ENCODE data around the gene FAM114A1.

FAM114A1 gene

GRCh38 chr4:38867478-38868058, at the start of gene FAM114A1:
Gene FAM114A1 (plus strand): TSS chr4:38867806. CDS start chr4:38878079, 10,273 bp downstream.
- no peak for FAIRE-seq
- DNase-seq (ENCODE audit: low spot score): peak; percentile 64

DNA sequence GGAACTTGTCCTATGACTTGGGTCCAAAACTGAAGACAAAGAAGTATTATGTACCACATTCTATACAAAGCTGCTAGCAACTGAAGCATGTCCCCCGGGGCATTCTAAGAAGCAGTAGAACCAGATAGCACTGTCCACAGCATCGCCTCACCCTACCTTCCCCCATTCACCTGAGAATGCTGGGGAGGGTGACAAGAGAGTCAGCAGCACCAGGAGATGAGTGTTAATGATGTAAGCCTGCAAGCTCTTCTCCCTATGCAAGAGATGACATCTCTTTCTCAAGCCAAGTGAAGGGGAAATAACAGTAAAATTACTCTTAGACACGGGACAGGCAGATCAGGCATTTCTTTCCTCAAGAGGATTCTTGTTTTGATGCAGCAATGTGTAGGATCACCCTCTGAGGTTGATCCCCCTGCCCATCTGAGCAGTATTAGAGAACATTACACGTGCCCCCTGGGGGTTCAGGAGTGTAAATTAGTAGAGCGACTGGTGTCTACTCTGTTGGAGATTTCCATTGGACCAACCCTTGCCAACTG, 49.1 kb upstream of the FAM114A1 start:
- DNase-seq (ENCODE audit: low spot score) (peak; percentile 31), FAIRE-seq (no peak)

DNA sequence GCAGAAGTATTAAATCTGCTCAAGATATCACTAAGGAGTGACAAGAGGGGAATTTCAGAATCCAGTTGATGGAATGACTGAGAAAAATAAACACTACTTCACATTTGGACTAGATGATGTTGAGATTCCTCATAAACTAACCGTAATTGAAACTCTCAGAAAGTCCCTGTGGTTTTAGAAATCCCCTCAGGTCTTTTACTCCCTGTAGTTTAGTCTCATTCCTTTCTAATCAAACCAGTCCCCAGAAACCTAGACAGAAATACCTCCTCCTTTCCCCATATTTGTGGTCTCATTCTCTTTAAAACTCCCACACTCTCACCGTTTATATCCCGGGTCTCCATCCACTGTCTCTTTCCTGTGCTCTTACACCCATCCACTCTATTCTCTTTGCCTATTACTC, 48.0 kb upstream of the FAM114A1 start:
- peak; percentile 60 for DNase-seq (ENCODE audit: low spot score)
- FAIRE-seq: no peak

DNA sequence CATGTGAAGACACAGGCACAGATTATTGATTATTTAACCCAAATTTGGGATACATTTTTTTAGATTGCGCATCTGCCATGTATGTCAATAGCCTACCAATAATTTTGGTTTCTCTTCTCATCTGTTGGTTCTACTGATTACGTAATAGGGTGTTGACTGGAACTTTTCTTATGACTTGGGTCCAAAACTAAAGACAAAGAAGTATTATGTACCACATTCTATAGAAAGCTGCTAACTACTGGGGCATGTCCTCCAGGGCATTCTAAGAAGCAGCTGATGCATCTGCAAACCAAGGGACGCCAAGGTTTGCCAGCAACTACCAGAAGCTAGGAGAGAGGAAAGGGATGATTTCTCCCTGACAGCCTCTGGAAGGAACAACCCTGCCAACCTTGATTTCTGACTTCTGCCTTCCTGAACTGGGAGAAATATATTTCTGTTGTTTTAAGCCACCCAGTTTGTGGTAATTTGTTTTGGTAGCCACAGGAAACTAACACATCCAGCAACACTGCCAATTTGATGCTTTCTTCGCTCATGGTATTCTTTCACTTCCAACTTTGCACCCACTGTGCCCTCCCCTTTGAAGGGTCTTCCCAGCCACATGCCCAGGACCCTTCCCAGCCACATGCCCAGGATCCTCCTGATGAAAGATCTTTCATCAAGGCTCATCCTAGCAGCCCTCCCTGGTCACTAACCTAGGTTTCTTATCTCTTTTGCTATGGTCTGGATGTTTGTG, 47.1 kb upstream of the FAM114A1 start:
- FAIRE-seq: no peak

DNA sequence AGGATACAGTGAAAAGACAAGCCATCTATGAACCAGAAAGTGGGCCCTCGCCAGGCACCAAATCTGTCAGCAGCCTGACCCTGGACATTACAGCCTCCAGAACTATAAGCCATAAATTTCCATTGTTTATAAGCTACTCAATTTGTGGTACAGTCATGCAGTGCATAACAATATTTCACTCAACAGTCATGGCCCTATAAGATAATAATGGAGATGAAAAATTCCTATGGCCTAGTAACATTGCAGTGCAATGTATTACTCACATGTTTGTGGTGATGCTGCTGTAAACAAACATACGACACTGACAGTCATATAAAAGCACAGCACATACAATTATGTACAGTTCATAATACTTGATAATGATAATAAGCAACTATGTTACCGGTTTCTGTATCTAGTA, 45.9 kb upstream of the FAM114A1 start:
- no peak for DNase-seq (ENCODE audit: low spot score)
- FAIRE-seq: no peak

More for the DNA sequence above, 47.1 kb upstream of the FAM114A1 start:
- DNase-seq (ENCODE audit: low spot score): no peak

DNA sequence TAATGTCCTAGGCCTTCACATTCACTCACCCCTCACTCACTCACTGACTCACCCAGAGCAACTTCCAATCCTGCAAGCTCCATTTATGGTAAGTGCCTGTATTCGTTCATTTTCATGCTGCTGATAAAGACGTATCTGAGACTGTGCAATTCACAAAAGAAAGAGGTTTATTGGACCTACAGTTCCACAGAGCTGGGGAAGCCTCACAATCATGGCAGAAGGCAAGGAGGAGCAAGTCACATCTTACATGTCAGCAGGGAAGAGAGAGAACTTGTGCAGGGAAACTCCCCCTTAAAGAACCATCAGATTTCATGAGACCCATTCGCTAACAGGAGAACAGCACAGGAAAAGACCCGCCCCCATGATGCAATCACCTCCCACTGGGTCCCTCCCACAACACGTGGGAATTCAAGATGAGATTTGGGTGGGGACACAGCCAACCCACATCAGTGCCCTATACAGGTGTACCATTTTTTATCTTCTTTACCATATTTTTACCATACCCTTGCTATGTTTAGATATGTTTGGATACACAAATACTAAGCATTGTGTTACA, 44.8 kb upstream of the FAM114A1 start:
- no peak for FAIRE-seq
- DNase-seq (ENCODE audit: low spot score): no peak

DNA sequence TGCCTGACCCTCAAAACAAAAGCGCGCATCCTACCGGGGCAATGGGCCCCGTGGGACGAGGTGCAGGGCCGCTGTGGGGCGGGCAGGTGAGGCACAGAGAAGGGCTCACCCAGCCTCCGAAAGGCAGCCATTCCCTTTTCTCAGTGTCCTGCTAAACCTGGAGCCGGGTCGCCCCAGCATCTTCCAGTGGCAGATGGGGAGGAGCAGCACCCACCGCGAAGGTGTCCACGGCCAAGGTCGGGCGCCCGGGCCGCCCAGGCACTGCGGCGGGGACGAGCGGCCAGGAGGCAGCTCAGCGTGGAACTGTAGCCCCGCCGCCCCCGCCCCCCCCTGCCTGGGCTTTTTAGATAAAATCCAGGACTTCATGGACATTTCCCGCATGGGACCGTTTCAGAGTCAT, 43.8 kb upstream of the FAM114A1 start:
- no peak for FAIRE-seq
- no peak for DNase-seq (ENCODE audit: low spot score)

DNA sequence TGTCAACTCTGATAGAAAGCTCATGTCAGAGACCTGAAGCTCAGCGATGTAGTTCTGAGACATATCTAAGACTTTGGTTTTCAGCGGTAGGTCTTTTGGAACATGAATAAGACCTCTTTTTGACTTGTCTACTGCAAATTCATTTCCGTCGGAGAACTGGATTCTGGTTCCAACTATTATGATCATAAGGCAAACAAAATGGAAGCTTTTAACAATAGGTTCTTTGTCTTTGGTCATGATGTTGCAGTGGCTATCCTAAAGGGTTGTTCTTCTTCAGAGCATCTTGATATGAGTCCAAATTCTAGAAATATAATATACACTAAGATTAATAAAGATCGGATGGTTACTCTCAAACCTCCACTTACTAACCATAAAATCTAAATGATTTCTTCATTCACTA, 38.4 kb upstream of the FAM114A1 start:
- no peak for DNase-seq (ENCODE audit: low spot score)
- no peak for FAIRE-seq

DNA sequence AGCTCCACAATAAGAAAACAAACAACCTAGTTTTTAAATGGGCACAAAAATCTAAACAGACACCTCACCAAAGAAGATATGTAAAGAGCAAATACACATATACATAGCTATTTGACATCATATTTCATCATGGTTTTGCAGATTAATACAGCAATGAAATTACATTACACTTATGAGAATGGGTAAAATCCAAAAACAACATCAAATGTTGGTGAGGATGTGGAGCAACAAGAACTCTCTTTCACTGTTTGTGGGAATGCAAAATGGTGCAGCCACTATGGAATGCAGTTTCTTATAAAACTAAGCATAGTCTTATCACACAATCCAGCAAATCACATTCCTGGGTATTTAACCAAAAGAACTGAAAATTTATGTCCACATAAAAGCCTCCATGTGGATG, 36.0 kb upstream of the FAM114A1 start:
- no peak for FAIRE-seq
- no peak for DNase-seq (ENCODE audit: low spot score)

DNA sequence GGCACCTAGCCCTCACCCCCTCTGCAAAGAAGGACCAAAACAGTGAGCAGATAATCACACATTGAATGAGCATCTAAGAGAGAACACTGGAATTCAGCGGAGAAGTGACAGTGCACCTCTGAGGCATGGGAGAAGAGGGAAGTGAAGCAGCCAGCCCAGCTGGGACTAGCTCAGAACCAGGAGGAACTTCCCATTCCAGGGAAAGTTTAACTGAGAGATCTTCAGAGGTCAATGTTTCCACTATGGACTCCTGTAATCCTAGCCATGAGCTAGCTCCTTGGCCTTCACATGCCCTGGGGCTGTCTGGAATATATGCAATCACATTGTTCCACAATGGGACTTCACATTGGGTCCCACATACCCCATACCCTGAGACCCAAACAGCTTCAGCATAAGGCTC, 35.4 kb upstream of the FAM114A1 start:
- DNase-seq (ENCODE audit: low spot score) (no peak), FAIRE-seq (no peak)

- DNase-seq (ENCODE audit: low spot score) (no peak), FAIRE-seq (no peak)
Observed at GRCh38 chr4:38832624-38833528, 34.7 kb upstream of the FAM114A1 start.

GRCh38 chr4:38834570-38834969, 33.0 kb upstream of the FAM114A1 start:
- DNase-seq (ENCODE audit: low spot score): no peak
- FAIRE-seq: no peak

DNA sequence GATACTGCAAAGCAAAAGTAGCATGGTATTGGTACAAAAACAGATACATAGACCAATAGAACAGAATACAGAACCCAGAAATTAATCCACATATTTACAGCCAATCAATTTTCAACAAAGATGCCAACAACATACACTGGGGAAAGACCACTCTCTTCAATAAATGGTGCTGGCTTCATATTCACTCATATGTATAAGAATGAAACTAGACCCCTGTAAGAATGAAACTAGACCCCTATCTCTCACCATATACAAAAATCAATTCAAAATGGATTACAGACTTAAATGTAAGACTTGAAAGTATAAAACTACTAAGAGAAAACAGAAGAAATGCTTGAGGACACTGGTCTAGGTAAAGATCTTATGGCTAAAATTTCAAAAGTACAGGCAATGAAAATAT, 30.3 kb upstream of the FAM114A1 start:
- DNase-seq (ENCODE audit: low spot score): no peak
- FAIRE-seq: no peak

GRCh38 chr4:38837849-38838248, 29.8 kb upstream of the FAM114A1 start:
- FAIRE-seq (peak; percentile 61), DNase-seq (ENCODE audit: low spot score) (no peak)

- DNase-seq (ENCODE audit: low spot score) (no peak), FAIRE-seq (no peak)
Observed at GRCh38 chr4:38842994-38843393, 24.6 kb upstream of the FAM114A1 start.

- FAIRE-seq (no peak), DNase-seq (ENCODE audit: low spot score) (no peak)
Observed at GRCh38 chr4:38846015-38846414, 21.6 kb upstream of the FAM114A1 start.

DNA sequence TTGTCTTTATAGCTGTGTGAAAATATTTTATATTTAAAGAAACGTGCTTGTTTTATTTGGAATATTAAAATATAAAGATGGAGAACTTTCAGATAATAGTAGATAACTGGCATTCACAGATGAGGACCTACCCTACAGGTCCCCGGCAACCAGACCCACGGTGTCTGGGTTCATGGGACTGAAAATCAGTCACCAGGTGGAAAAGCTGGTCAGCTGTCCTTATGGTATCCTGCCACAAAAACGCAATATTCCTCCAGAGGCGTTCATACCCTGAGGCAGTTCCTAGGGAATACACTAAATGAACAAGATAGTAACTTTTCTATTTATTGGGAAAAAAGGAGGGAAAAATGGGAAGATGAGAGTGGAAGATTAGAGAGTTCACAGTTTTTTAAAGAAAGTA, 12.1 kb upstream of the FAM114A1 start:
- FAIRE-seq: no peak

GRCh38 chr4:38856046-38856445, 11.6 kb upstream of the FAM114A1 start:
- FAIRE-seq (no peak), DNase-seq (ENCODE audit: low spot score) (no peak)

More for the DNA sequence above, 12.1 kb upstream of the FAM114A1 start:
- no peak for DNase-seq (ENCODE audit: low spot score)

GRCh38 chr4:38856524-38857337, 10.9 kb upstream of the FAM114A1 start, which contains the start of gene TLR6:
Gene TLR6 (minus strand): TSS chr4:38856817. CDS start chr4:38829473, 27,344 bp downstream.
- FAIRE-seq: no peak
- DNase-seq (ENCODE audit: low spot score): peak; percentile 60

GRCh38 chr4:38857354-38858096, 10.1 kb upstream of the FAM114A1 start:
- peak; percentile 89 for DNase-seq (ENCODE audit: low spot score)
- peak; percentile 96 for FAIRE-seq
